ENCODE results near the gene DACH1. TPM values are rescaled to one million over a fixed set of nuclear protein-coding genes. Genes with fewer than 3 reads are reported as not detected.

Gene DACH1
- total and polyA plus RNA-seq, 2 of the 8 experiments (the other 6 are each of a cell fraction or from before 2014, with no cell fraction given), result 0.12 to 0.67 TPM

GRCh38 chr13:71754407-71754974 lies 112.5 kb downstream of the DACH1 start:
- Histone ChIP-seq H3K9ac (replicated peaks in 1 of 4; ENCODE audit: extremely low read depth in 1 of 4, low read depth in 3 of 4, low read length in 3 of 4) (no peak overlapping the region), H2BK15ac (ENCODE audit: low read length) (no peak overlapping the region), H2AFZ (ENCODE audit: low read length) (no peak overlapping the region), H3K4me3 (ENCODE audit: extremely low read depth in 1 of 4, insufficient read depth in 2 of 4, low read depth in 3 of 4, low read length in 4 of 4) (no peak overlapping the region), H3K9me3 (ENCODE audit: insufficient read depth in 2 of 2, low read depth in 1 of 2, low read length in 1 of 2) (no peaks in the 10 kb centered on the region), H4K91ac (replicated peaks; ENCODE audit: insufficient read length, low read length) (no peak overlapping the region), H3K23ac (ENCODE audit: insufficient read length) (no peak overlapping the region), H2BK12ac (ENCODE audit: low read depth, low read length) (no peak overlapping the region), H4K5ac (ENCODE audit: insufficient read length, low read depth, low read length) (no peak overlapping the region), H3K14ac (ENCODE audit: insufficient read length) (no peak overlapping the region), H4K8ac (ENCODE audit: extremely low read depth, insufficient read depth, low read length) (no peak overlapping the region), H3K27ac (ENCODE audit: low read depth, low read length) (no peak overlapping the region), H2AK5ac (ENCODE audit: low read depth, low read length) (no peak overlapping the region), H3K56ac (replicated peaks; ENCODE audit: insufficient read length, low read depth, low read length) (no peak overlapping the region), H2BK20ac (ENCODE audit: low read length) (no peak overlapping the region), H3K79me1 (ENCODE audit: low read depth, low read length) (no peaks in the 10 kb centered on the region), H2BK120ac (replicated peaks; ENCODE audit: low read depth, low read length) (no peak overlapping the region), H3K23me2 (ENCODE audit: low read depth, low read length) (no peaks in the 10 kb centered on the region), H3K36me3 (ENCODE audit: control insufficient read depth in 2 of 4, insufficient read depth in 4 of 4, low read length in 3 of 4) (no peaks in the 10 kb centered on the region), H3K4ac (replicated peaks; ENCODE audit: insufficient read length, low read depth, low read length) (no peak overlapping the region), H4K20me1 (replicated peaks in 1 of 2; ENCODE audit: control insufficient read depth in 1 of 2, insufficient read depth in 2 of 2, low read length in 2 of 2) (no peaks in the 10 kb centered on the region), H3K4me1 (replicated peaks in 1 of 4; ENCODE audit: control insufficient read depth in 3 of 4, insufficient read depth in 4 of 4, low read length in 3 of 4) (peaks cover 0 to 6% (median 2%) of the 10 kb centered on the region in 4 experiments; a peak in 4 of 7 replicates), H3K79me2 (ENCODE audit: control insufficient read depth in 1 of 2, insufficient read depth in 2 of 2, low read length in 2 of 2) (no peaks in the 10 kb centered on the region), H3K18ac (ENCODE audit: extremely low read depth, low read length) (no peak overlapping the region), H2BK5ac (ENCODE audit: low read depth, low read length) (no peak overlapping the region), H3K27me3 (replicated peaks in 1 of 4; ENCODE audit: control insufficient read depth in 3 of 4, extremely low read depth in 1 of 4, insufficient read depth in 3 of 4, low read length in 3 of 4) (peaks cover 0 to 1% (median 0%) of the 10 kb centered on the region in 4 experiments; a peak in 1 of 7 replicates), H3K4me2 (ENCODE audit: insufficient read depth in 1 of 2, low read depth in 2 of 2, low read length in 2 of 2) (no peak overlapping the region)
- CTCF ChIA-PET (ENCODE audit: partially characterized antibody), result interaction anchor here (0.7 to 2.8 kb wide), 10 partner anchors 8 to 125 kb away, joined by 3 to 11 read pairs (median 4); no protein-coding TSS in a partner anchor
- no peak for TF ChIP-seq TCF12 (IDR thresholded peaks at IDR 0.05; ENCODE audit: low read depth, low read length)
- peak in 1 of 3 experiments; percentile 31; a peak in 1 of 4 replicates for TF ChIP-seq CTCF (IDR thresholded peaks at IDR 0.05; ENCODE audit: control extremely low read depth in 1 of 3, insufficient read depth in 1 of 3, low read depth in 1 of 3, low read length in 3 of 3)
- TF ChIP-seq RAD21 (IDR thresholded peaks at IDR 0.05 in 1 of 2, conservative IDR thresholded peaks at IDR 0.05 in 1 of 2; ENCODE audit: low read depth in 2 of 2, low read length in 2 of 2), result peak in 1 of 2 experiments; percentile 19; a peak in 1 of 4 replicates
- FAIRE-seq, result no peak
- POLR2A ChIA-PET (ENCODE audit: partially characterized antibody), result no interaction called here
- no peak for DNase-seq (ENCODE audit: low read depth in 1 of 2, low spot score in 2 of 2)
- 90% methylated on average over 7 of the region's 7 CpGs; no CpG with 5 or more reads in 1 of the 2 experiments for WGBS, 2 experiments (ENCODE audit: extremely low coverage in 1 of 2, insufficient coverage in 1 of 2, insufficient read length in 1 of 2, insufficient replicate concordance in 2 of 2, low coverage in 1 of 2, low lambda C conversion rate in 2 of 2, missing lambda C conversion rate in 1 of 2)

Measured in H1 (cell line).